HG03457 (cell line): Measurements from ENCODE around the gene RSAD2.
"Not testable (repeated sequence)": the region's sequence is repeated elsewhere in the genome, so short reads cannot be mapped to it uniquely, and the experiment has no call there.

Experiments
- ATAC-seq: cut with Tn5 transposase; IDR thresholded peaks from one replicate; pipeline ENCODE4 v1.9.1; 2021; ENCODE audit warnings: moderate number of reproducible peaks; ENCODE audit not compliant: unreplicated experiment

Gene RSAD2

GRCh38 chr2:6924101-6924923, 46.7 kb downstream of the RSAD2 start:
- no peak for ATAC-seq

- ATAC-seq: no peak
Observed at GRCh38 chr2:6924924-6925409, 47.4 kb downstream of the RSAD2 start.

DNA sequence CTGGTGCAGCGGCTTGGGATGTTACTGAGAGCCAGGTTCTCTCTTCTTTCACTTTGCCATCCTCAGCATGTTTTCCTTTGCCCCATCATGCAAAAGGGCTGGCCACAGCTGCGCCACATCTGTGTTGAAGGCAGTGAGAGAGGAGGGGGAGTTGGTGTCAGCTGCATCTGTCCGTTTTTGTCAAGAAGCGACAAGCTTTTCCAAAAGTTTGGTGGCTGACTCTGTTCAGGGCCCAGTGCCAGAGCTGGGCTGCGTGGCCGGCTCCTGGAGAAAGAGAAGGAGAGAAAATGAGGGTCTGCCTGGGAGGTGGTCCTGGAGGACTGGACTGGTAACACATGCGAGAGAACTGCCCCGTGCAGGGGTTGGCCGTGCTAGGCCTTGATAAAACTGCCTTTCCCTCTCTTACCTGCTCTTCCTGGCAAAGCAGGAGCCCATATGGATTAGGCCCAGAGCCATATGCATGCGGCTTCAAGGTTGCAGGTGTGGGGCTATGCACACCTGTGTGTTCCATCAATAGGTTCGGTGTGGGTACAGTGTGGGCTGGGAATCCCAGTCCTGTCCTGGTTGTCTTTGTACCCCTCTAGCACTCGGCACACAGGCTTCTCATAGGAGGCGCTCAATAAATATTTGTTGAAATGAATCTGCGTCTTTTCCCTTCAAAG, 48.6 kb downstream of the RSAD2 start:
- ATAC-seq: no peak

DNA sequence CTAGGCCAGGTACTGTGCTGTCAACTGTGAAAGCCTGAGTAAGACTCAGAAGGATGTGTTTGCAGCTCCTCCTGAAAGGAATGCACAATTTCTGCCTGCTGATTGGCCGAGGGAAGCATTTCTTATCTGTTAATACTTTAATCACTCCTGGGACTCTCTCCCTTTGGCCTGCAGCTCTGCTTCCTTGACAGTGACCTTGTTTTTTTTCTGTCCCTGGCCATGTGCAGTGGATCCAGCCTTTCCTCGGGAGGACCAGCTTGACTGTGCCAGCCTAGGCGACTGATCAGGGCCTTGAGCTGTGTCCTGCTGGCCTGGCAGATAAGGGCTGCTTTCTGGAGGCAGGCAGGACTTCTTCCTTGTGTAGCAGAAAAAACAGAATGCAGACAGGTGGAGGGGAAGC, 49.6 kb downstream of the RSAD2 start:
- ATAC-seq: no peak

- no peak for ATAC-seq
Observed at GRCh38 chr2:6927753-6928152, 50.2 kb downstream of the RSAD2 start.

DNA sequence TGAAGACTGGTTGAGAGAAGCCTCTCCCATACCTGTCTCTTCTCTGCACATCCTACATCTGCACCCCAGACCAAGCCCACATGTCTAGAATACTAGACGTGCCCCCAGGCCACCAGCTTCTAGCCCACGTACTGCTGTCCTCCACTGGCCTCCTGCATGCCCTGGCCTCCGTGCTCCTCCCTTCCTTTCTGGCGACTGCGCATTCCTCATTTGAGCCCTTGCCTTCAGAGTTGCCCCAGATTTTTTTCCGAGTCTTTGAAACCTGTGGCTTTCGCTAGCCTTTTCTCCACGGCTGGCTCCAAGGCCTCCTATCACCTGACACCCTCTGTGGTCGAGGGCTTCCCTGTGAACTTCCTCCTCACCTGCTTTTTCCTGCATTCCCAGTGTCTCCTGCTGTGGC, 50.9 kb downstream of the RSAD2 start:
- no peak for ATAC-seq

GRCh38 chr2:6929196-6929819, 51.7 kb downstream of the RSAD2 start:
- ATAC-seq: no peak

GRCh38 chr2:6930923-6931647, 53.5 kb downstream of the RSAD2 start:
- ATAC-seq: no peak

- no peak for ATAC-seq
Observed at GRCh38 chr2:6931753-6932152, 54.2 kb downstream of the RSAD2 start.

DNA sequence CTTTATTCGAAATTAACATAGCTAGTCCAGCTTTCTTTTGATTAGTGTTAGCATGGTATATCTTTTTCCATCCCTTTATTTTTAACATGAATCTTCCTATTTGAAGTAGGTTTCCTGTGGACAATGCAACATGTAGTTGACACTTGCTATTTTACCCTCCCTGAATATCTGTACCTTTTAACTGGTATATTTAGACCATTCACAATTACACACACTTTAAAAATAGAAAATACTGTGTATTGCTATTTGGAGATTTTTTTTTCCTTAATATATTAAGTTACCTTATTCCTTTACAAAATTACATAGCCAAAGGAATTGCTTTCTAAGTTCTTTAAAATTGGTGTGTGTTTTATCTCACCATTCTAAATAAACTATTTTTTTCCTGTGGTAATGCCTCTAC, 54.6 kb downstream of the RSAD2 start:
- ATAC-seq: no peak

DNA sequence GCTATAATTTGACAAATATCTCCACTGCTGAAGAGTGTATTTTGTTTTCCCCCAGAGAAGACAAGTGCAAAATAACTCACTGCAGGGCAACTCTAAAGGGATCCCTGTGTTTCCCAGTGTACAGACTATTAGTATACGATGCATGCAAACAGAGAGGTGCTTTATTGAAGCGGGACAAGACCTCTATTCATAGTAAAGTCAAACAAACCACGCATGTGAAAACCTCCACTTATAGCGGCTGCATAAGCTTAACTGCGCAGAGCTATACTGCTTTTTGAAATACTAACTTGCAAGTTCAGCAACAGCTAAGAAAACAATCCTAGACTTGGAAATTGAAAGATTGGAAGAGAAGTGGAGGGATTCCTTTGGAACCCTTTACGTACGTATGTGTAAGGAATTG, 55.3 kb downstream of the RSAD2 start:
- no peak for ATAC-seq

- ATAC-seq: no peak
Observed at GRCh38 chr2:6933911-6934310, 56.3 kb downstream of the RSAD2 start.

GRCh38 chr2:6934345-6934744, 56.8 kb downstream of the RSAD2 start:
- ATAC-seq: no peak

DNA sequence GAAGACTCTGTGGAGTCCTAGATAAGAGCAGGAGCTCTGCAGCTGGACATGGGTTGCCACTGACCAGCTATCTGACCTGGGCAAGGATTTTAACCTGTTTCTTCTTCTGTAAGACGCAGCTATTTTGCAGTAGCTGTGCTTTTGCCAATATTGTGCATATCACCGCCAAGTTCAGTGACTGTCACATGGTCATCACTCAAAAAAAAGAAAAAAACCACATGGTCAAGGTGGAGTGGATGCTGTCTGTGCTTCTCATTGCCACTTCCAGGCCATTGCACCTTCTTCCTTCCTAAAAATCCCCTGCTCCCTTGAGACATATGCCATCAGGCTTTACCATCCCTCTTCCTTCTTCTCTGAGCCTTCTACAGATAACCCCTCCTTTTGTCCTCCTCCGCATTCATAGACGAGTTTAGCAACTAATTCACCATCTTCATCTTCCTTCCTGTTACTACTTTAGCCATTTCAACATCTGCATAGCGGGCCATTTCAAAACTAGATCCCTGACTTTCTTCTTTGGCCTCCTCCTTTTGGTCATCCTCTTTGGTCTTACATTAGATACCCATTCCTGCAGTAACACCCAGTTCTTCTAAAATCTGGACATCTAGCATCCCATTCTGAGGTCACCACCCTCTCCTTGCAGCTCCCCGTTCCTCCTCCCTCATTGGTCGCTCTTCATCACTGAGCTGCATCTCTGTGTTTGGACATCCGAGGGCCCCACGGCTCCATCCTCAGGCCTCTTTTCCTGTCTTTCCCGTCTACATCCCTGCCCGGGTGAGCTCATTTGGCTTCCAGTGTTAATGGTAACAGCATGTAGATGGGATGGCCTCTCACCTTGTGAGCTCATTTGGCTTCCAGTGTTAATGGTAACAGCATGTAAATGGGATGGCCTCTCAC, 57.4 kb downstream of the RSAD2 start:
- no peak for ATAC-seq

DNA sequence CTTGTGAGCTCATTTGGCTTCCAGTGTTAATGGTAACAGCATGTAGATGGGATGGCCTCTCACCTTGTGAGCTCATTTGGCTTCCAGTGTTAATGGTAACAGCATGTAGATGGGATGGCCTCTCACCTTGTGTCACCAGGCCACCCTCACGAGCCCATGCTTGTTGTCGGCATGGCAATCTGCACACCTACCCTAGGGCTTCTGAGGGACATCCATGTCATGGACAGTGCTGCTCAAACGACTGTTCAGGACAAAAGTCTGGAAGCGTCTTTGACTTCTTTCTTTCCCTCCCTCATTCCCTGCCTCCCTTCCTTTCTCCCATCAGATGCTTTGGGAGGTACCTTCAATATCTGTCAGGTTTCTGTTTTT, 58.1 kb downstream of the RSAD2 start:
- ATAC-seq: not testable (repeated sequence)

DNA sequence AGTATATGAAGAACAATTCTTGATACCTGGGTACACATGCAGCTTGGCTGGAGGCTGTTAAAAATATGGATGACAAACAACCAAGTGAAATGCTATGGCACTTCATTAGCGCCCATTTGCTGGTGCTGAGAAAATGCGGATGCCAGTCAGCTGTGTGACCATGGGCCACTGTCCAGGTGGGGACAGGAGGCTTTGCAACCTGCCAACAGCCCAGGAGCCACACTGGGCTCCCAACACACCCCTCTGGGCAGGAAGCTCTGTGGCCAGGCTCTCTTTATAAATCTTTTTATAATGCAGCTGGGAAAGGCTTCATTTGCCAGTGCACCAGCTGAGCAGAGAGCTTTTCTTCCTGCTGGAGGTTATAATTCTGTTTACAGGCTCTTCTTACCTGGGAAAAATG, 59.6 kb downstream of the RSAD2 start:
- no peak for ATAC-seq

- ATAC-seq: no peak
Observed at GRCh38 chr2:6937582-6937981, 60.0 kb downstream of the RSAD2 start.

GRCh38 chr2:6939071-6939470, 61.5 kb downstream of the RSAD2 start:
- ATAC-seq: no peak

DNA sequence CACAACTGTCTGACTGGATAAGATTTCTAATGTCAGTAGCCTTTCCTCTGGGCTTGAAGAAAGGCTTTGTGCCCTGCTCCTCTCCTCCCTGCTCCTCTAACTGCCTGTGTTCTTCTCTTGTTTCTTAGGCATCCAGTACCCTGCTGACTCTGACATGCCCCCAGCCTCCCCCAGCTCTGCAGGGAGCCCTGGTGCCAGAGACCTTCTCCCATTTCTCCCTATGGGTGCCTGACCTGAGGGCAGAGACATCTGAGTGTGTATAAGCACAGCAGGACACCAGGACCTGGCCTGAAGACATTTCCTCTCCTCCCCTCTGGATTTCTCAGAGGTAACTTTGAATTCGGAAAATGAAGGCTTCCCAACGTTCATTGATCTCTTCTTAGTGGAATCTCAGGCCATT, 63.2 kb downstream of the RSAD2 start:
- ATAC-seq: no peak

DNA sequence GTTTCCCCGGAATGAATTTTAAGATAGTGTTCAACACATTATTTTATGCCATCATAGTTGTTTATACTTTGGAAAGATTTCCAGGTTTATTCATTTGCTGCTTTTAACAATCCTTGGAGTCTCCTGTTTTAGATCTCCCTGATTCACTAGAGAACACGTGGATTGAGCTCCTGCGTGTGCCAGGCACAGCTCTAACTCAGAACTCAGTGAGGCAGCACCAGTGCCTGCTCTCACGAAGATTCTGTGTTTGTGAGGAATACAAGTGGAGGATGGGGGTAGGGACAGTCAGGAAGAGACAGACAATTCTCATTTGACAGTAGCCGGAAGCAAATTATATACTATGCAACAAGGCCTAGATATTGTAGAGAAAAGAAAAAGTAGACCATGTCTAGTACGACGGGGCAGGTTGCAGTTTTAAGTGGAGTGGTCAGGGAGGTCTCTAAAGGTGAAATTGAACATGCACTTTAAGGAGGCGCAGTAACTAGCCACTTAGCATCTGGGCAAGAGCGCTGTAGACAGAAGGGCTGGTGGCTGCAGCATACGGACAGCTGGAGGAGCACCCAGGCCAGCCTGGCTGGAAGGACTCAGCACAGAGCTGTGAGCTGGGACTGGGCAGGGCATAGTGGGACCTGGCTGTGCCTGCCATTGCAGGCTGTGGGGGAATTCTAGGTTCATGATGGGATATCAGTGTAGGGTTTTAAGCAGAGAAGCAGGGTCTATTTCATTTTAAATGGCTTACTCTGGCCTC, 63.9 kb downstream of the RSAD2 start:
- no peak for ATAC-seq
